HAP-1 (cell line): ENCODE results near the gene KCNAB2.
A peak's percentile ranks its signal among the peaks of the same experiment; 100 is the strongest.

Source experiments
- DNase-seq, 2 experiments: peaks; one replicate each; pipeline ENCODE4 v3.0.0-alpha.2; 2016 to 2020; ENCODE audit warnings: low spot score in 2 of 2
- H3K27me3 ChIP-seq: fragments of 250-450 bp; sonication (Bioruptor Pico); 2 replicates; pipeline ENCODE4 v1.5.1; 2020; ENCODE audit warnings: low read depth, mild to moderate bottlenecking, moderate library complexity
- H3K36me3 ChIP-seq: fragments of 250-450 bp; sonication (Bioruptor Pico); replicated peaks from 2 replicates; pipeline ENCODE4 v1.5.1; 2020; ENCODE audit warnings: mild to moderate bottlenecking
- H3K4me1 ChIP-seq: fragments of 250-450 bp; sonication (Bioruptor Pico); 2 replicates; pipeline ENCODE4 v1.5.1; 2020; ENCODE audit warnings: mild to moderate bottlenecking
- H3K4me3 ChIP-seq: fragments of 250-450 bp; sonication (Bioruptor Pico); 2 replicates; pipeline ENCODE4 v1.5.1; 2020; ENCODE audit warnings: mild to moderate bottlenecking, moderate library complexity
- H3K9me3 ChIP-seq: fragments of 250-450 bp; sonication (Bioruptor Pico); 2 replicates; pipeline ENCODE4 v1.5.1; 2020; ENCODE audit warnings: mild to moderate bottlenecking, moderate library complexity
- in situ Hi-C: fragments of 300-500 bp; cut with MboI; formaldehyde crosslinking; loops from 3 replicates; pipeline ENCODE4 v1.14.3; 2020; ENCODE audit warnings: low sequenced_read_pairs, inconsistent platforms, mixed read lengths

KCNAB2 gene

GRCh38 chr1:6080469-6080868 is 34.8 kb downstream of the KCNAB2 start:
- no peak for DNase-seq
- Histone ChIP-seq H3K36me3 (no peaks in the 10 kb centered on the region), H3K27me3 (no peaks in the 10 kb centered on the region), H3K4me1 (peaks cover 2% of the 10 kb centered on the region; the same call in 1 of the 2 replicates), H3K9me3 (no peaks in the 10 kb centered on the region), H3K4me3 (no peak overlapping the region)
- in situ Hi-C loops = no loop called here

GRCh38 chr1:6081901-6082300 is 36.2 kb downstream of the KCNAB2 start:
- H3K36me3 ChIP-seq = no peaks in the 10 kb centered on the region
- no peaks in the 10 kb centered on the region for H3K9me3 ChIP-seq
- in situ Hi-C loops = no loop called here
- H3K4me3 ChIP-seq = no peak overlapping the region
- no peak for DNase-seq
- H3K27me3 ChIP-seq = no peaks in the 10 kb centered on the region
- peaks cover 2% of the 10 kb centered on the region; the same call in 1 of the 2 replicates for H3K4me1 ChIP-seq

GRCh38 chr1:6082430-6082971 is 36.8 kb downstream of the KCNAB2 start:
- Histone ChIP-seq H3K27me3 (no peaks in the 10 kb centered on the region), H3K4me1 (peaks cover 2% of the 10 kb centered on the region; the same call in 1 of the 2 replicates), H3K4me3 (no peak overlapping the region), H3K9me3 (no peaks in the 10 kb centered on the region), H3K36me3 (no peaks in the 10 kb centered on the region)
- in situ Hi-C loops = no loop called here
- DNase-seq = no peak

GRCh38 chr1:6083385-6083784 is 37.7 kb downstream of the KCNAB2 start:
- H3K9me3 ChIP-seq = no peaks in the 10 kb centered on the region
- in situ Hi-C loops = no loop called here
- H3K4me3 ChIP-seq = no peak overlapping the region
- DNase-seq = no peak
- H3K36me3 ChIP-seq = no peaks in the 10 kb centered on the region
- peaks cover 2% of the 10 kb centered on the region; the same call in 1 of the 2 replicates for H3K4me1 ChIP-seq
- no peaks in the 10 kb centered on the region for H3K27me3 ChIP-seq

- H3K4me3 ChIP-seq = no peak overlapping the region
- no peaks in the 10 kb centered on the region for H3K9me3 ChIP-seq
- H3K27me3 ChIP-seq = no peaks in the 10 kb centered on the region
- peaks cover 2% of the 10 kb centered on the region; the same call in 1 of the 2 replicates for H3K4me1 ChIP-seq
- peak in 1 of 2 experiments; percentile 4 for DNase-seq
- in situ Hi-C loops = no loop called here
- no peaks in the 10 kb centered on the region for H3K36me3 ChIP-seq
Observed at GRCh38 chr1:6083801-6084446, 38.2 kb downstream of the KCNAB2 start.

- in situ Hi-C loops = no loop called here
- Histone ChIP-seq H3K4me3 (no peak overlapping the region), H3K27me3 (no peaks in the 10 kb centered on the region), H3K4me1 (peaks cover 2% of the 10 kb centered on the region; the same call in 1 of the 2 replicates), H3K36me3 (no peaks in the 10 kb centered on the region), H3K9me3 (no peaks in the 10 kb centered on the region)
- no peak for DNase-seq
Observed at GRCh38 chr1:6084781-6085495, 39.2 kb downstream of the KCNAB2 start.

- no peaks in the 10 kb centered on the region for H3K27me3 ChIP-seq
Observed at GRCh38 chr1:6085666-6086065, 40.0 kb downstream of the KCNAB2 start.

GRCh38 chr1:6086358-6086757 is 40.7 kb downstream of the KCNAB2 start:
- in situ Hi-C loops = no loop called here
- H3K36me3 ChIP-seq = no peaks in the 10 kb centered on the region

More at GRCh38 chr1:6085666-6086065, 40.0 kb downstream of the KCNAB2 start:
- no peak for DNase-seq
- H3K9me3 ChIP-seq = no peaks in the 10 kb centered on the region
- in situ Hi-C loops = no loop called here
- no peaks in the 10 kb centered on the region for H3K36me3 ChIP-seq
- H3K4me1 ChIP-seq = peaks cover 2% of the 10 kb centered on the region; the same call in 1 of the 2 replicates
- no peak overlapping the region for H3K4me3 ChIP-seq

GRCh38 chr1:6086762-6087376 is 41.2 kb downstream of the KCNAB2 start:
- peaks cover 2% of the 10 kb centered on the region; the same call in 1 of the 2 replicates for H3K4me1 ChIP-seq
- no peak for DNase-seq
- in situ Hi-C loops = no loop called here
- no peaks in the 10 kb centered on the region for H3K9me3 ChIP-seq
- H3K4me3 ChIP-seq = no peak overlapping the region
- no peaks in the 10 kb centered on the region for H3K27me3 ChIP-seq
- H3K36me3 ChIP-seq = no peaks in the 10 kb centered on the region

More at GRCh38 chr1:6086358-6086757, 40.7 kb downstream of the KCNAB2 start:
- Histone ChIP-seq H3K9me3 (no peaks in the 10 kb centered on the region), H3K27me3 (no peaks in the 10 kb centered on the region), H3K4me1 (peaks cover 2% of the 10 kb centered on the region; the same call in 1 of the 2 replicates), H3K4me3 (no peak overlapping the region)
- DNase-seq = no peak

GRCh38 chr1:6087377-6087772 is 41.7 kb downstream of the KCNAB2 start:
- no peak for DNase-seq
- peaks cover 2% of the 10 kb centered on the region; the same call in 1 of the 2 replicates for H3K4me1 ChIP-seq
- no peaks in the 10 kb centered on the region for H3K9me3 ChIP-seq
- no peaks in the 10 kb centered on the region for H3K36me3 ChIP-seq
- H3K4me3 ChIP-seq = no peak overlapping the region
- in situ Hi-C loops = no loop called here
- no peaks in the 10 kb centered on the region for H3K27me3 ChIP-seq

GRCh38 chr1:6087958-6088357 is 42.3 kb downstream of the KCNAB2 start:
- in situ Hi-C loops = no loop called here
- no peaks in the 10 kb centered on the region for H3K27me3 ChIP-seq
- DNase-seq = no peak
- no peaks in the 10 kb centered on the region for H3K36me3 ChIP-seq
- H3K9me3 ChIP-seq = no peaks in the 10 kb centered on the region
- H3K4me1 ChIP-seq = peaks cover 2% of the 10 kb centered on the region; the same call in 1 of the 2 replicates
- no peak overlapping the region for H3K4me3 ChIP-seq

GRCh38 chr1:6088956-6089355 is 43.3 kb downstream of the KCNAB2 start:
- Histone ChIP-seq H3K36me3 (no peaks in the 10 kb centered on the region), H3K4me3 (no peak overlapping the region), H3K9me3 (no peaks in the 10 kb centered on the region), H3K4me1 (no peaks in the 10 kb centered on the region), H3K27me3 (no peaks in the 10 kb centered on the region)
- in situ Hi-C loops = no loop called here
- no peak for DNase-seq

- no peaks in the 10 kb centered on the region for H3K36me3 ChIP-seq
- no peaks in the 10 kb centered on the region for H3K27me3 ChIP-seq
- no peak for DNase-seq
- no peaks in the 10 kb centered on the region for H3K4me1 ChIP-seq
- no peaks in the 10 kb centered on the region for H3K9me3 ChIP-seq
- in situ Hi-C loops = no loop called here
- no peak overlapping the region for H3K4me3 ChIP-seq
Observed at GRCh38 chr1:6090288-6090687, 44.6 kb downstream of the KCNAB2 start.
